ENCODE data around the gene RINL.

DNA sequence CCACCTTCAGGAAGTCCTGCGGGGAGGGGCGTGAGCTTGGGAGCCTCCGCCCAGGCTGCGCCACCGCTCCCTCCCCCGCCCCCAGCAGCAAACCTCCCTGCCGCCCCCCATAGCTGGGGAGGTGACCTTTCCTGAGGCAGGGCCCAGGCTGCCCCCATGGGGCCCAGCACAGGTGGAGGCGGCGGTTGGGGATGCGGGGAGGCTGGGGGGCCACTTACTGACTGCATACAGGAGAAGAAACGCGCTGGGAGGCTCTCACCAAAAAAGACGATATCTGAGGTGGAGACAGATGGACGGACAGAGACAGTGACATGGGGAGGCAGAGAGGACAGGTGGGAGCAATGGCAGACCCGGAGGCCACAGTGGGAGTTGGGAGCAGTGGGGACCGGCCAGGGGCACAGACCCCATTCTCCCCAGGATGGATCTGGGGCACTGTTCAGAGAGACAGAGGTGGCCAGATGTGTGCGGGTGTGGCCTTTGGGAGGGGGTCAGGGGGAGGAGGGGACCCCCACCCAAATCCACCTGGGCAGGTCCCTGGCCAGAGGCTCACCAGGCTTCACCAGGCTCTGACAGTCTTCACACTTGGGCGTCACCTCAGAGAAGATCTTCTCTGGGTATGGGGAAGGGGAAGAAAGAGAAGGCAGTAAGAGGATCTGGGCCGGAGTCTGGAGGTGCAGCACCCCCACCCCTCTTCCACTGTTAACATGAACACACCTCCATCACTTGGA is 3.0 kb upstream of the RINL start:
- TF ChIP-seq RORB (CRISPR knock-in tag; IDR thresholded peaks at IDR 0.05) (no peak), CREB1 (CRISPR knock-in tag; IDR thresholded peaks at IDR 0.05) (no peak), MLX (CRISPR knock-in tag; IDR thresholded peaks at IDR 0.05) (no peak), NFYB (CRISPR knock-in tag; conservative IDR thresholded peaks at IDR 0.05; ENCODE audit: low read depth) (no peak)

Measured in WTC11 (cell line).